ENCODE measurements around the gene CISD1. TPM values are rescaled to one million over a fixed set of nuclear protein-coding genes. Genes with fewer than 3 reads are reported as not detected.

CISD1 gene
- total and polyA plus RNA-seq, 2 of the 4 experiments (the other 2 are of a cell fraction), result 28.2 to 34.6 TPM

DNA sequence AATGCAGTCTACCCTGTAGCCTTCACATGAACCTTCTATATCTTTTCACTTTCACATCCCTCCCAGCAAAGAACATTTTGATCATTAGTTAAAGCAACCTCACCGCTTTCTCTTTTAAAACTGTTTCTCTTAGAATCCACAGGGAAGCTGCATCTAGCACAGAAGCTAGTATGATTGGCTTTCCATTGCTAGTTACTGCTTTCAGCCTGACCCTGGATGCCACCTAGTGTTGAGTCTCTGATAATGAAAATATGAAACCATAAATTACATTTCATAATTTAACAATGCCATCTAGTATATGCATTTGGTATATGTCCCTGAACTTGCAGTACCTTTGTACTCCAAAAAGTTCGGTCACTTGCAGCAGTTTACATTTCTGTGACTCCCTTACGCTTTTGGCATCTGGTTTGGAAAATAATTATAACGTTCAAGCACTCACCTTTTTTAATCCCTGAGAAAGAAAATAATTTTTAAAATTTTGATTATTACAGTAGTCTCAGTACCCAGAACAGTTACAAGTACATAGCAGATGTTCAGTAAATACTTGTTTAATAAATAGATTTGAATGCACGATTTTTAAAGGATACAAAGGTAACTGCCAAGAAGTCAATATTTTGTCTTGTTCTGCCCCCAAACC lies 22.7 kb downstream of the CISD1 start:
- H3K4me3 ChIP-seq (ENCODE audit: insufficient read depth, low read depth, low read length), result no peak overlapping the region
- H3K79me1 ChIP-seq (ENCODE audit: low read depth in 1 of 2, low read length in 2 of 2), result no peaks in the 10 kb centered on the region
- no peak overlapping the region for H3K4ac ChIP-seq (ENCODE audit: low read depth, low read length)
- no peak overlapping the region for H3K14ac ChIP-seq (replicated peaks; ENCODE audit: low read depth, low read length)
- intact Hi-C loops (cut with micrococcal nuclease), result loop anchor here (1.0 kb wide), 1 partner anchor 114 kb away; no protein-coding TSS in a partner anchor
- no peak overlapping the region for H3K23ac ChIP-seq (ENCODE audit: low read depth, low read length)
- no peak overlapping the region for H2AK9ac ChIP-seq (replicated peaks; ENCODE audit: low read depth, low read length, poor library complexity)
- H4K5ac ChIP-seq (ENCODE audit: low read depth, low read length), result no peak overlapping the region
- no peak overlapping the region for H3K27ac ChIP-seq (ENCODE audit: insufficient read depth, low read length)
- H3K9me3 ChIP-seq (ENCODE audit: control insufficient read depth, insufficient read depth, low read length), result no peaks in the 10 kb centered on the region
- no peaks in the 10 kb centered on the region for H3K9me1 ChIP-seq (ENCODE audit: insufficient read depth, low read length)
- H3K36me3 ChIP-seq (ENCODE audit: control insufficient read depth, insufficient read depth, low read length), result no peaks in the 10 kb centered on the region
- no peaks in the 10 kb centered on the region for H3K27me3 ChIP-seq (ENCODE audit: control insufficient read depth, insufficient read depth, low read length)
- H4K20me1 ChIP-seq (ENCODE audit: insufficient read depth, low read length), result peaks cover 3% of the 10 kb centered on the region; the same call in 1 of the 2 replicates
- TF ChIP-seq CEBPB (IDR thresholded peaks at IDR 0.05; ENCODE audit: low read depth, low read length) (no peak), SMC3 (IDR thresholded peaks at IDR 0.05; ENCODE audit: low read depth, low read length) (peak; percentile 95), RAD21 (IDR thresholded peaks at IDR 0.05; ENCODE audit: low read length) (peak; percentile 95), CTCF (conservative IDR thresholded peaks at IDR 0.05; ENCODE audit: low read depth, low read length) (peak; percentile 85)
- POLR2A ChIA-PET (ENCODE audit: unreplicated experiment), result interaction anchor here (0.6 kb wide), 1 partner anchor 117 kb away, joined by 3 read pairs; no protein-coding TSS in a partner anchor
- no peak overlapping the region for H3K4me2 ChIP-seq (ENCODE audit: low read depth, low read length)
- no peak overlapping the region for H2AFZ ChIP-seq (replicated peaks; ENCODE audit: low read length, poor library complexity)
- no peak overlapping the region for H3K9ac ChIP-seq (ENCODE audit: low read depth, low read length)
- no peak overlapping the region for H2BK20ac ChIP-seq (ENCODE audit: low read depth, low read length)
- no peak overlapping the region for H3K56ac ChIP-seq (ENCODE audit: extremely low read depth, insufficient read depth, low read length)
- H2BK5ac ChIP-seq (ENCODE audit: low read depth, low read length, poor library complexity, severe bottlenecking), result no peak overlapping the region
- BruUV-seq (replicated peaks), result no TSS peak
- no CpG with 5 or more reads among the region's 5 CpGs for WGBS, 2 experiments (ENCODE audit: extremely low coverage in 2 of 2, insufficient read length in 1 of 2)
- no peak overlapping the region for H3K18ac ChIP-seq (ENCODE audit: low read depth, low read length)
- peak; percentile 86 for ATAC-seq (ENCODE audit: low read depth)
- H4K8ac ChIP-seq (ENCODE audit: low read depth in 2 of 2, low read length in 2 of 2), result no peak overlapping the region
- no peak overlapping the region for H2BK15ac ChIP-seq (ENCODE audit: low read depth, low read length)
- H2AK5ac ChIP-seq (ENCODE audit: low read depth, low read length), result no peak overlapping the region
- dilution Hi-C loops (cut with HindIII; ENCODE audit: low sequenced_read_pairs, unreplicated experiment), result no loop called here
- peaks cover 4% of the 10 kb centered on the region; the same call in 1 of the 2 replicates for H3K4me1 ChIP-seq (ENCODE audit: control insufficient read depth, insufficient read depth, low read length)
- DNase-seq, result peak; percentile 71
- H4K91ac ChIP-seq (ENCODE audit: insufficient read depth, low read depth, low read length), result no peak overlapping the region
- H2BK120ac ChIP-seq (ENCODE audit: low read depth, low read length), result no peak overlapping the region
- in situ Hi-C loops (cut with MboI; ENCODE audit: low sequenced_read_pairs), result no loop called here
- CTCF ChIA-PET, result interaction anchor here (0.5 to 4.2 kb wide), 11 partner anchors 8 to 114 kb away, joined by 3 to 41 read pairs (median 3); partner anchors contain the start of gene IPMK
